ENCODE results near the gene VAV2. TPM values are rescaled to one million over a fixed set of nuclear protein-coding genes. Genes with fewer than 3 reads are reported as not detected.

VAV2 gene
- total and polyA plus RNA-seq, 12 donors, result 2.9 to 7.1 (median 5.0) TPM

GRCh38 chr9:134028575-134029247 lies 36.6 kb upstream of the VAV2 start:
- DNase-seq, result no peak
- Histone ChIP-seq H3K9me3 (no peaks in the 10 kb centered on the region), H3K4me3 (no peak overlapping the region), H3K36me3 (peaks cover 0 to 53% (median 27%) of the 10 kb centered on the region in 9 donors), H3K27me3 (no peaks in the 10 kb centered on the region), H3K27ac (no peak overlapping the region), H3K4me1 (peaks cover 3 to 18% (median 9%) of the 10 kb centered on the region in 9 donors)
- TF ChIP-seq CTCF (IDR thresholded peaks at IDR 0.05), result no peak
- intact Hi-C loops (cut with DNase I), result loop anchor here in 3 of 10 donors (5.0 to 10.0 kb wide), 3 partner anchors 39 to 109 kb away; partner anchors contain the start of genes BRD3 (in 3 of the 3) and WDR5 (in 2 of the 3)
- 93% methylated on average over 22 of the region's 22 CpGs for WGBS, 2 donors
- no peak for ATAC-seq

DNA sequence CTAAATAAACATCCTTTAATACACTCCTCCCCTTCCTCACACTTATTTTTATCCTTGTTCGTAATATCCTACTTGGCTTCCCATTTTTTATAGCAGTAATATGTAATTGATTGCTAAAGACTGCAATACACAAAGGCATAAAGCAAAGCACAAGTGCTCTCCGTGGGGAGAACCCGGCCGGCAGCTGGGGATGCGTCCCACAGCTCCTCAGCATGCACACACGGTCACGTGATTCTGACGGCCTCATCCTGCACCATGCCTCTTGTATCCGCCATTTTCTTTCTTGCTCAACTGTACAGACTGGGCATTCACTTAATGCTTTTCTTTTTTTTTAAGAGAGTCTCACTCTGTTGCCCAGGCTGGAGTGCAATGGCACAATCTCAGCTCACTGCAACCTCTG lies 36.0 kb upstream of the VAV2 start:
- intact Hi-C loops (cut with DNase I), result loop anchor here in 3 of 10 donors (5.0 to 10.0 kb wide), 3 partner anchors 39 to 109 kb away; partner anchors contain the start of genes BRD3 (in 3 of the 3) and WDR5 (in 2 of the 3)

GRCh38 chr9:134027561-134027960 lies 35.4 kb upstream of the VAV2 start:
- Histone ChIP-seq H3K27ac (no peak overlapping the region), H3K9me3 (no peaks in the 10 kb centered on the region), H3K36me3 (peaks cover 0 to 42% (median 15%) of the 10 kb centered on the region in 9 donors), H3K27me3 (no peaks in the 10 kb centered on the region), H3K4me3 (no peak overlapping the region), H3K4me1 (peaks cover 3 to 18% (median 9%) of the 10 kb centered on the region in 9 donors)
- WGBS, 2 donors, result 94 to 95% methylated on average over 7 of the region's 7 CpGs
- ATAC-seq, result no peak
- intact Hi-C loops (cut with DNase I), result loop anchor here in 3 of 10 donors (5.0 to 10.0 kb wide), 3 partner anchors 40 to 110 kb away; partner anchors contain the start of genes BRD3 (in 3 of the 3) and WDR5 (in 2 of the 3)
- DNase-seq, result no peak
- no peak for TF ChIP-seq CTCF (IDR thresholded peaks at IDR 0.05)

More for the DNA sequence above, 36.0 kb upstream of the VAV2 start:
- TF ChIP-seq CTCF (IDR thresholded peaks at IDR 0.05), result no peak
- 95 to 96% methylated on average over 9 of the region's 9 CpGs for WGBS, 2 donors
- DNase-seq (no peak), ATAC-seq (no peak)
- no peaks in the 10 kb centered on the region for H3K27me3 ChIP-seq
- H3K36me3 ChIP-seq, result peaks cover 0 to 47% (median 20%) of the 10 kb centered on the region in 9 donors
- no peaks in the 10 kb centered on the region for H3K9me3 ChIP-seq
- H3K4me3 ChIP-seq, result no peak overlapping the region
- no peak overlapping the region for H3K27ac ChIP-seq
- peaks cover 3 to 18% (median 9%) of the 10 kb centered on the region in 9 donors for H3K4me1 ChIP-seq

DNA sequence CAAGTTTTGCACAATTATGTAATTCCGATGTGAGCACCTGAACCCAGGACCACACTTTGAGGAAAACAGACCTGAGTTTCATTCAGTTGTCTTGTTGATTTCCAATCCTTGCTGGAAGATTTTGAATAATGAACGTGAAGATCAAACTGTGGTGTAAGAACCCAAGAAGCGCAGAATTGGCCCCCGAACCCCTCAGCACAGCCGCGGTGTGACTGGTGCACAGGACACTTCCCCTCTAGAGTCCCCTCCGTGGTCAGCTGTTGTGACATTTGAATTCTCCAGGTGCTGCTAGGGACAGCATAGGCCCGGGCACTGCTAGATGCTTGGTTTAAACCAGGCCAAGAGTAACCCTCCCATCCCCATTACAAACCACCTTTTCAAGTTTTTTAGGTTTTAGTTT lies 34.9 kb upstream of the VAV2 start:
- H3K9me3 ChIP-seq, result no peaks in the 10 kb centered on the region

More for the DNA sequence above, 34.9 kb upstream of the VAV2 start:
- peaks cover 0 to 36% (median 9%) of the 10 kb centered on the region in 9 donors for H3K36me3 ChIP-seq
- H3K27ac ChIP-seq, result no peak overlapping the region
- ATAC-seq, result no peak
- 92 to 97% methylated on average over 8 of the region's 8 CpGs for WGBS, 2 donors
- peaks cover 3 to 18% (median 9%) of the 10 kb centered on the region in 9 donors for H3K4me1 ChIP-seq
- no peaks in the 10 kb centered on the region for H3K27me3 ChIP-seq
- no peak for DNase-seq
- intact Hi-C loops (cut with DNase I), result loop anchor here in 3 of 10 donors (5.0 to 10.0 kb wide), 3 partner anchors 40 to 110 kb away; partner anchors contain the start of genes BRD3 (in 3 of the 3) and WDR5 (in 2 of the 3)
- no peak for TF ChIP-seq CTCF (IDR thresholded peaks at IDR 0.05)
- H3K4me3 ChIP-seq, result no peak overlapping the region
